GM23338 (cell line): ENCODE measurements around the gene USP24. TPM values are rescaled to one million over a fixed set of nuclear protein-coding genes. Genes with fewer than 3 reads are reported as not detected.

Experiments used
- ATAC-seq: fragments of 200-7000 bp; cut with Tn5 transposase; 3 replicates; pipeline ENCODE4 v1.9.1; 2020
- DNase-seq: peaks from one replicate; pipeline ENCODE4 v3.0.0-alpha.2; 2015; ENCODE audit warnings: low spot score
- H2AFZ ChIP-seq: fragments of 200-600 bp; sonication (generic); 2 replicates; pipeline ENCODE4 v1.8.0; 2016; ENCODE audit warnings: antibody characterized with exemption, mild to moderate bottlenecking, moderate library complexity
- H3F3A ChIP-seq: fragments of 200-600 bp; sonication (generic); replicated peaks from 2 replicates; pipeline ENCODE4 v1.8.0; 2017; ENCODE audit warnings: antibody characterized with exemption, mixed run types, low read depth
- H3K27ac ChIP-seq: fragments of 200-600 bp; sonication (generic); 2 replicates; pipeline ENCODE4 v1.6.1; 2016; ENCODE audit warnings: low read depth
- H3K27me3 ChIP-seq: fragments of 200-600 bp; sonication (generic); 2 replicates; pipeline ENCODE4 v1.8.0; 2016; ENCODE audit warnings: mild to moderate bottlenecking, mixed run types, moderate library complexity; ENCODE audit not compliant: insufficient read depth
- H3K36me3 ChIP-seq: fragments of 200-600 bp; sonication (generic); 2 replicates; pipeline ENCODE4 v1.8.0; 2016; ENCODE audit warnings: mild to moderate bottlenecking; ENCODE audit not compliant: insufficient read depth
- H3K4me1 ChIP-seq: fragments of 200-600 bp; sonication (generic); 2 replicates; pipeline ENCODE4 v1.8.0; 2016; ENCODE audit warnings: mild to moderate bottlenecking, moderate library complexity; ENCODE audit not compliant: insufficient read depth
- H3K4me2 ChIP-seq: fragments of 200-600 bp; sonication (generic); 2 replicates; pipeline ENCODE4 v1.7.1; 2017; ENCODE audit warnings: mixed run types
- H3K4me3 ChIP-seq: fragments of 200-600 bp; sonication (generic); 2 replicates; pipeline ENCODE4 v1.6.1; 2016; ENCODE audit warnings: mixed run types
- H3K79me2 ChIP-seq: fragments of 200-600 bp; sonication (generic); replicated peaks from 2 replicates; pipeline ENCODE4 v1.8.0; 2017; ENCODE audit warnings: mild to moderate bottlenecking; ENCODE audit not compliant: insufficient read depth
- H3K9me2 ChIP-seq: fragments of 200-600 bp; sonication (generic); 2 replicates; pipeline ENCODE4 v1.8.0; 2017; ENCODE audit not compliant: insufficient read depth
- H4K20me1 ChIP-seq: fragments of 200-600 bp; sonication (generic); replicated peaks from 2 replicates; pipeline ENCODE4 v1.8.0; 2017; ENCODE audit warnings: mild to moderate bottlenecking; ENCODE audit not compliant: insufficient read depth
- H3K27ac Mint-ChIP-seq: 2 replicates; pipeline ENCODE4 v1.8.0; 2020; ENCODE audit warnings: inconsistent platforms, mild to moderate bottlenecking, moderate library complexity, mixed read lengths
- H3K27me3 Mint-ChIP-seq: 3 replicates; pipeline ENCODE4 v1.8.0; 2022; ENCODE audit warnings: low read depth, mild to moderate bottlenecking, moderate library complexity, mixed read lengths, inconsistent platforms; ENCODE audit not compliant: insufficient read depth, poor library complexity
- H3K36me3 Mint-ChIP-seq: 3 replicates; pipeline ENCODE4 v1.8.0; 2021; ENCODE audit warnings: low read depth, mild to moderate bottlenecking, inconsistent platforms, moderate library complexity, mixed read lengths
- H3K4me1 Mint-ChIP-seq: 3 replicates; pipeline ENCODE4 v1.8.0; 2020; ENCODE audit warnings: mild to moderate bottlenecking, inconsistent platforms, mixed read lengths
- H3K4me3 Mint-ChIP-seq: 3 replicates; pipeline ENCODE4 v1.8.0; 2021; ENCODE audit warnings: moderate library complexity, mild to moderate bottlenecking, inconsistent platforms, mixed read lengths
- H3K9me3 Mint-ChIP-seq: 3 replicates; pipeline ENCODE4 v1.8.0; 2020; ENCODE audit warnings: moderate library complexity, mild to moderate bottlenecking, inconsistent platforms, mixed read lengths
- CREB1 ChIP-seq: fragments of 250-450 bp; sonication (Bioruptor Pico); IDR thresholded peaks from 2 replicates; pipeline ENCODE4 v1.5.0; 2020; ENCODE audit warnings: low read depth, mild to moderate bottlenecking, moderate library complexity
- EZH2 ChIP-seq: fragments of 200-600 bp; sonication (generic); IDR thresholded peaks from one replicate; pipeline ENCODE4 v1.8.0; 2017; ENCODE audit warnings: antibody characterized with exemption, mild to moderate bottlenecking, low read depth; ENCODE audit not compliant: unreplicated experiment
- EZH2phosphoT487 ChIP-seq: fragments of 200-600 bp; sonication (generic); IDR thresholded peaks from one replicate; pipeline ENCODE4 v1.8.1; 2018; ENCODE audit warnings: antibody characterized with exemption; ENCODE audit not compliant: unreplicated experiment
- NANOG ChIP-seq: IDR thresholded peaks from 2 replicates; pipeline ENCODE4 v1.6.1; 2016; ENCODE audit warnings: antibody characterized with exemption, borderline replicate concordance
- POLR2AphosphoS5 ChIP-seq: IDR thresholded peaks from 2 replicates; pipeline ENCODE4 v1.6.1; 2016; ENCODE audit warnings: antibody characterized with exemption, low read depth
- REST ChIP-seq: IDR thresholded peaks from one replicate; pipeline ENCODE4 v1.6.1; 2018; ENCODE audit warnings: antibody characterized with exemption; ENCODE audit not compliant: unreplicated experiment
- STAT1 ChIP-seq: IDR thresholded peaks from one replicate; pipeline ENCODE4 v1.6.1; 2016; ENCODE audit warnings: antibody characterized with exemption; ENCODE audit not compliant: unreplicated experiment
- polyA plus RNA-seq: library from polyadenylated mRNA; unstranded; fragments of >200 nt; fragmentation: Nextera tagmentation; extraction: Ambion mirVana; gene quantifications from 2 replicates; pipeline ENCODE4 v1.2.1, GENCODE V29; 2016
- total RNA-seq: library from RNA; depleted of rRNA; stranded (reverse); fragments of >200 nt; shearing (Covaris generic); gene quantifications from 2 replicates; pipeline ENCODE4 v1.2.3, GENCODE V29; 2014
- TF ChIP-seq, protein P1 (sequence below): IDR thresholded peaks from 2 replicates; pipeline ENCODE4 v1.6.1; 2016; ENCODE audit warnings: antibody characterized with exemption
- TF ChIP-seq, protein P2 (sequence below): fragments of 250-450 bp; sonication (Bioruptor Pico); IDR thresholded peaks from 2 replicates; pipeline ENCODE4 v1.5.0; 2020; ENCODE audit warnings: mild to moderate bottlenecking, moderate library complexity

Gene USP24
- total and polyA plus RNA-seq, 2 experiments from 2014 or later: 12.1 to 32.6 TPM

GRCh38 chr1:55124470-55124869, 90.7 kb downstream of the USP24 start (continued):
- TF ChIP-seq, protein P1, sequence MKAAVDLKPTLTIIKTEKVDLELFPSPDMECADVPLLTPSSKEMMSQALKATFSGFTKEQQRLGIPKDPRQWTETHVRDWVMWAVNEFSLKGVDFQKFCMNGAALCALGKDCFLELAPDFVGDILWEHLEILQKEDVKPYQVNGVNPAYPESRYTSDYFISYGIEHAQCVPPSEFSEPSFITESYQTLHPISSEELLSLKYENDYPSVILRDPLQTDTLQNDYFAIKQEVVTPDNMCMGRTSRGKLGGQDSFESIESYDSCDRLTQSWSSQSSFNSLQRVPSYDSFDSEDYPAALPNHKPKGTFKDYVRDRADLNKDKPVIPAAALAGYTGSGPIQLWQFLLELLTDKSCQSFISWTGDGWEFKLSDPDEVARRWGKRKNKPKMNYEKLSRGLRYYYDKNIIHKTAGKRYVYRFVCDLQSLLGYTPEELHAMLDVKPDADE: no peak
- TF ChIP-seq POLR2AphosphoS5 (no peak), EZH2phosphoT487 (no peak)

DNA sequence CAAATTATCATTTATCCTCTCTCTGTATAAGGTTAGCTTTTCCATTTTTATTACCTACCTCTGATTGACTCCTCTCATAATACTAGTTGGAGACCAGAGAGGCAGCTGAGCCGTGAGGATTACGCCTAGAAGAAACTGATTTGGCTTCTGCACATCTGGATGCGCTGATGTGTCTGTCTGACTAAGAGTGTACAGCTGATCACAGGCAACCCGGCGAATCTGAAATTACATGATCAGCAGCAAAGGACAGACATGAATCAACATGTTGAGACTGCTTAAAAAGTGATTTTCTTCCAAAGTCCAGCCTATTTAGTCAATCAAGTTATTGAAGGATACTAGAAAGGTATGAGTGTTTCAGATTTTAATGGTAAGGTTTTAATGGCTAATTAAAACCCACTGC, 94.6 kb downstream of the USP24 start:
- DNase-seq (no peak), ATAC-seq (no peak)
- no peaks in the 10 kb centered on the region for H3K79me2 ChIP-seq
- Mint-ChIP-seq H3K27ac (no peak overlapping the region), H3K27me3 (peaks cover 2% of the 10 kb centered on the region), H3K4me3 (no peak overlapping the region), H3K4me1 (no peaks in the 10 kb centered on the region), H3K9me3 (no peaks in the 10 kb centered on the region; the same call in 1 of the 3 replicates), H3K36me3 (peaks cover 90% of the 10 kb centered on the region)
- peaks cover 7% of the 10 kb centered on the region; the same call in 1 of the 2 replicates for H4K20me1 ChIP-seq
- no peak overlapping the region for H3K27ac ChIP-seq
- no peaks in the 10 kb centered on the region for H3K4me1 ChIP-seq
- H3K4me2 ChIP-seq: no peak overlapping the region
- H3K4me3 ChIP-seq: no peak overlapping the region
- TF ChIP-seq POLR2AphosphoS5 (no peak), NANOG (no peak), STAT1 (no peak), REST (no peak), EZH2phosphoT487 (no peak), CREB1 (CRISPR knock-in tag) (no peak), EZH2 (no peak)
- TF ChIP-seq, protein P2, sequence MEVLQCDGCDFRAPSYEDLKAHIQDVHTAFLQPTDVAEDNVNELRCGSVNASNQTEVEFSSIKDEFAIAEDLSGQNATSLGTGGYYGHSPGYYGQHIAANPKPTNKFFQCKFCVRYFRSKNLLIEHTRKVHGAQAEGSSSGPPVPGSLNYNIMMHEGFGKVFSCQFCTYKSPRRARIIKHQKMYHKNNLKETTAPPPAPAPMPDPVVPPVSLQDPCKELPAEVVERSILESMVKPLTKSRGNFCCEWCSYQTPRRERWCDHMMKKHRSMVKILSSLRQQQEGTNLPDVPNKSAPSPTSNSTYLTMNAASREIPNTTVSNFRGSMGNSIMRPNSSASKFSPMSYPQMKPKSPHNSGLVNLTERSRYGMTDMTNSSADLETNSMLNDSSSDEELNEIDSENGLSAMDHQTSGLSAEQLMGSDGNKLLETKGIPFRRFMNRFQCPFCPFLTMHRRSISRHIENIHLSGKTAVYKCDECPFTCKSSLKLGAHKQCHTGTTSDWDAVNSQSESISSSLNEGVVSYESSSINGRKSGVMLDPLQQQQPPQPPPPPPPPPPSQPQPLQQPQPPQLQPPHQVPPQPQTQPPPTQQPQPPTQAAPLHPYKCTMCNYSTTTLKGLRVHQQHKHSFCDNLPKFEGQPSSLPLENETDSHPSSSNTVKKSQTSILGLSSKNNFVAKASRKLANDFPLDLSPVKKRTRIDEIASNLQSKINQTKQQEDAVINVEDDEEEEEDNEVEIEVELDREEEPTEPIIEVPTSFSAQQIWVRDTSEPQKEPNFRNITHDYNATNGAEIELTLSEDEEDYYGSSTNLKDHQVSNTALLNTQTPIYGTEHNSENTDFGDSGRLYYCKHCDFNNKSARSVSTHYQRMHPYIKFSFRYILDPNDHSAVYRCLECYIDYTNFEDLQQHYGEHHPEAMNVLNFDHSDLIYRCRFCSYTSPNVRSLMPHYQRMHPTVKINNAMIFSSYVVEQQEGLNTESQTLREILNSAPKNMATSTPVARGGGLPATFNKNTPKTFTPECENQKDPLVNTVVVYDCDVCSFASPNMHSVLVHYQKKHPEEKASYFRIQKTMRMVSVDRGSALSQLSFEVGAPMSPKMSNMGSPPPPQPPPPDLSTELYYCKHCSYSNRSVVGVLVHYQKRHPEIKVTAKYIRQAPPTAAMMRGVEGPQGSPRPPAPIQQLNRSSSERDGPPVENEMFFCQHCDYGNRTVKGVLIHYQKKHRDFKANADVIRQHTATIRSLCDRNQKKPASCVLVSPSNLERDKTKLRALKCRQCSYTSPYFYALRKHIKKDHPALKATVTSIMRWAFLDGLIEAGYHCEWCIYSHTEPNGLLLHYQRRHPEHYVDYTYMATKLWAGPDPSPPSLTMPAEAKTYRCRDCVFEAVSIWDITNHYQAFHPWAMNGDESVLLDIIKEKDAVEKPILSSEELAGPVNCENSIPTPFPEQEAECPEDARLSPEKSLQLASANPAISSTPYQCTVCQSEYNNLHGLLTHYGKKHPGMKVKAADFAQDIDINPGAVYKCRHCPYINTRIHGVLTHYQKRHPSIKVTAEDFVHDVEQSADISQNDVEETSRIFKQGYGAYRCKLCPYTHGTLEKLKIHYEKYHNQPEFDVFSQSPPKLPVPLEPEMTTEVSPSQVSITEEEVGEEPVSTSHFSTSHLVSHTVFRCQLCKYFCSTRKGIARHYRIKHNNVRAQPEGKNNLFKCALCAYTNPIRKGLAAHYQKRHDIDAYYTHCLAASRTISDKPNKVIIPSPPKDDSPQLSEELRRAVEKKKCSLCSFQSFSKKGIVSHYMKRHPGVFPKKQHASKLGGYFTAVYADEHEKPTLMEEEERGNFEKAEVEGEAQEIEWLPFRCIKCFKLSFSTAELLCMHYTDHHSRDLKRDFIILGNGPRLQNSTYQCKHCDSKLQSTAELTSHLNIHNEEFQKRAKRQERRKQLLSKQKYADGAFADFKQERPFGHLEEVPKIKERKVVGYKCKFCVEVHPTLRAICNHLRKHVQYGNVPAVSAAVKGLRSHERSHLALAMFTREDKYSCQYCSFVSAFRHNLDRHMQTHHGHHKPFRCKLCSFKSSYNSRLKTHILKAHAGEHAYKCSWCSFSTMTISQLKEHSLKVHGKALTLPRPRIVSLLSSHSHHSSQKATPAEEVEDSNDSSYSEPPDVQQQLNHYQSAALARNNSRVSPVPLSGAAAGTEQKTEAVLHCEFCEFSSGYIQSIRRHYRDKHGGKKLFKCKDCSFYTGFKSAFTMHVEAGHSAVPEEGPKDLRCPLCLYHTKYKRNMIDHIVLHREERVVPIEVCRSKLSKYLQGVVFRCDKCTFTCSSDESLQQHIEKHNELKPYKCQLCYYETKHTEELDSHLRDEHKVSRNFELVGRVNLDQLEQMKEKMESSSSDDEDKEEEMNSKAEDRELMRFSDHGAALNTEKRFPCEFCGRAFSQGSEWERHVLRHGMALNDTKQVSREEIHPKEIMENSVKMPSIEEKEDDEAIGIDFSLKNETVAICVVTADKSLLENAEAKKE (CRISPR knock-in tag): no peak
- H3K36me3 ChIP-seq: peaks cover 21% of the 10 kb centered on the region; the same call in 1 of the 2 replicates
- no peaks in the 10 kb centered on the region for H3K27me3 ChIP-seq
- H3K9me2 ChIP-seq: no peaks in the 10 kb centered on the region
- H2AFZ ChIP-seq: no peak overlapping the region
- no peaks in the 10 kb centered on the region for H3F3A ChIP-seq
